ENCODE results near the gene BRIP1. TPM values are rescaled to one million over a fixed set of nuclear protein-coding genes. Genes with fewer than 3 reads are reported as not detected.
"Not testable (repeated sequence)": the region's sequence is repeated elsewhere in the genome, so short reads cannot be mapped to it uniquely, and the experiment has no call there.

BRIP1 gene
- 13.7 and 14.6 TPM in 2 replicates for total RNA-seq (2014; rRNA removed; shearing (Covaris generic))
- polyA plus RNA-seq (2015; cell fraction: cytosol; rRNA removed) = 6.1 and 6.2 TPM in 2 replicates
- 18.4 and 24.0 TPM in 2 replicates for polyA plus RNA-seq (2015; cell fraction: nucleus; rRNA removed)

- in situ Hi-C loops (cut with HindIII; ENCODE audit: low pct_unique_long_range_greater_than_20kb, low sequenced_read_pairs) = no loop called here
These were observed at the start of gene BRIP1 for GRCh38 chr17:61862975-61863800. Gene BRIP1 (minus strand): TSS chr17:61863528. CDS start chr17:61861539, 1,989 bp downstream.

GRCh38 chr17:61908292-61909037, 45.1 kb upstream of the BRIP1 start:
- no peak for DNase-seq (ENCODE audit: low read depth, low spot score)
- in situ Hi-C loops (cut with HindIII; ENCODE audit: low pct_unique_long_range_greater_than_20kb, low sequenced_read_pairs) = no loop called here

More at GRCh38 chr17:61862975-61863800, at the start of gene BRIP1:
- DNase-seq (ENCODE audit: low read depth, low spot score) = peak; percentile 99

DNA sequence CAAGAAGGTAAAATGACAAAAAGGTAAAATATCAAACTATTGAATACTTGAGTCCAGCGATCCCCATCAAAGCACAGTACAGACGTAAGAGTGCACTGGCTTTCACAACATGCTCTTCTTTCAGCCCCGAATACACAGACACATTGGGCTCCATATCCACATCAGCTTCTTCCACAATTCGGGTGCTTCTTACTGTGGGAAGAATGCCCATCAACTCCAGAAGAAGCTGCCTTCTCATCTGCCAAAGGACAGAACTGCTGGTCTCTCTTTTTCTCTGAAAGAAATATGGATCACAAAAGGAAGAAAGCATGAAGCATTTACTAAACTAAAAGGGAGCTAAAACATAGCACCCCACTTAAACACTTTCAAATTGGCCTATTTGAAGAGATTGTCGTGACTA, 44.0 kb upstream of the BRIP1 start:
- no peak for DNase-seq (ENCODE audit: low read depth, low spot score)
- in situ Hi-C loops (cut with HindIII; ENCODE audit: low pct_unique_long_range_greater_than_20kb, low sequenced_read_pairs) = no loop called here

- in situ Hi-C loops (cut with HindIII; ENCODE audit: low pct_unique_long_range_greater_than_20kb, low sequenced_read_pairs) = no loop called here
- DNase-seq (ENCODE audit: low read depth, low spot score) = no peak
These were observed 40.9 kb upstream of the BRIP1 start for GRCh38 chr17:61904094-61904710.

GRCh38 chr17:61903251-61903650, 39.9 kb upstream of the BRIP1 start:
- in situ Hi-C loops (cut with HindIII; ENCODE audit: low pct_unique_long_range_greater_than_20kb, low sequenced_read_pairs) = no loop called here
- DNase-seq (ENCODE audit: low read depth, low spot score) = no peak

GRCh38 chr17:61897548-61898180, 34.3 kb upstream of the BRIP1 start:
- DNase-seq (ENCODE audit: low read depth, low spot score) = no peak
- in situ Hi-C loops (cut with HindIII; ENCODE audit: low pct_unique_long_range_greater_than_20kb, low sequenced_read_pairs) = no loop called here

- in situ Hi-C loops (cut with HindIII; ENCODE audit: low pct_unique_long_range_greater_than_20kb, low sequenced_read_pairs) = no loop called here
- no peak for DNase-seq (ENCODE audit: low read depth, low spot score)
These were observed 32.1 kb upstream of the BRIP1 start for GRCh38 chr17:61895391-61895790.

DNA sequence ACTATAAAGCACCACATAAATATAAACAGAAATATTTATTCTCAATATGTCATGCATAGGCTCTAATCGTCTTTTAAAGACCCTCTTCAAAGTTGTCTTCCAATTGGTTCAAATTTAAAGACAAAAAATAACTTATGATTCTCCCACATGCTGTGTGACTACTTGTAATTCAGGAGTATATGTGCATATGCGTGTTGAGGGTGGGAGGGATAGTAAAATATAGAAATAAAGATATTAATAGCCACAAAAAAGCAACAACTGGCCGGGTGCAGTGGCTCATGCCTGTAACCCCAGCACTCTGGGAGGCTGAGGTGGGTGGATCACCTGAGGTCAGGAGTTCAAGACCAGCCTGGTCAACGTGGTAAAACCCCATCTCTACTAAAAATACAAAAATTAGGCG, 31.0 kb upstream of the BRIP1 start:
- DNase-seq (ENCODE audit: low read depth, low spot score); in situ Hi-C loops (cut with HindIII; ENCODE audit: low pct_unique_long_range_greater_than_20kb, low sequenced_read_pairs): not testable (repeated sequence)

DNA sequence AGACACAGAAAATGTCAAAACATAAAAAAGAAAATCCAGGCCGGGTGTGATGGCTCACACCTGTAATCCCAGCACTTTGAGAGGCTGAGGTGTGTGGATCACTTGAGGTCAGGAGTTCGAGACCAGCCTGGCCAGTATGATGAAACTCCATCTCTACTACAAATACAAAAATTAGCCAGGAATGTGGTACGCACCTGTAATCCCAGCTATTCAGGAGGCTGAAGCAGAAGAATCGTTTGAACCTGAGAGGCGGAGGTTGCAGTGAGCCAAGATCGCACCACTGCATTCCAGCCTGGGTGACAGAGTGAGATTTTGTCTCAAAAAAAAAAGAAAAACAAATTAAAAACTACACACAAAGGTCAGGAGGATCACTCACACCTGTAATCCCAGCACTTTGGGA, 24.4 kb upstream of the BRIP1 start:
- in situ Hi-C loops (cut with HindIII; ENCODE audit: low pct_unique_long_range_greater_than_20kb, low sequenced_read_pairs); DNase-seq (ENCODE audit: low read depth, low spot score): not testable (repeated sequence)

DNA sequence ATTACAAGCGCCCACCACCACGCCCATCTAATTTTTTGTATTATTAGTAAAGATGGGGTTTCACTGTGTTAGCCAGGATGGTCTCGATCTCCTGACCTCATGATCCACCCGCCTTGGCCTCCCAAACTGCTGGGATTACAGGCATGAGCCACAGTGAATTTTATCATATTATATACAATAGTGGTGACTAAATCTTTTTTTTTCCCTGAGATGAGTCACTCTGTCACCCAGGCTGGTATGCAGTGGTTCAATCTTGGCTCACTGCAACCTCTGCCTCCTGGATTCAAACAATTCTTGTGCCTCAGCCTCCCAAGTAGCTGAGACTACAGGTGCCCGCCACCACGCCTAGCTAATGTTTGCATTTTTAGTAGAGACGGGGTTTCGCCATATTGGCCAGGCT, 22.5 kb upstream of the BRIP1 start:
- in situ Hi-C loops (cut with HindIII; ENCODE audit: low pct_unique_long_range_greater_than_20kb, low sequenced_read_pairs); DNase-seq (ENCODE audit: low read depth, low spot score): not testable (repeated sequence)

DNA sequence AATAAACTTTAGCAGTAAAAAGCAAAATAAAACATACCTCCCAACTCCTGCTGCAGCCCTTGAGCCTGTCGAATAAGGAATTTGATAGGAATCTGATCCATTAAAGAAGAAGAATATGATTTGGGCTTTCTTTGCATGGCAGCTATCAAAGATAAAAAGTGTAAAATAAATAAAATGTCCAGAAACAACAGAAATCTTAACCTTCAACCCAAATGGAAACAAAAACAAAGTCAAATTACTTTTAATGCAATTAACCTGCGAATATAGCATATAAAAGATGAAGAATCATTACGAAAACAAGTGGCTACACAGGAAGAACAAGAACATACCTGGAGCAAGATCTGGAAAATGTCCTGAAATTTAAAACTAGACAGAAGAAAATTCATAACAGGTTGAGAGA, 21.5 kb upstream of the BRIP1 start:
- in situ Hi-C loops (cut with HindIII; ENCODE audit: low pct_unique_long_range_greater_than_20kb, low sequenced_read_pairs) = no loop called here
- no peak for DNase-seq (ENCODE audit: low read depth, low spot score)

GRCh38 chr17:61880589-61881102, 17.3 kb upstream of the BRIP1 start:
- in situ Hi-C loops (cut with HindIII; ENCODE audit: low pct_unique_long_range_greater_than_20kb, low sequenced_read_pairs) = no loop called here
- DNase-seq (ENCODE audit: low read depth, low spot score) = no peak

DNA sequence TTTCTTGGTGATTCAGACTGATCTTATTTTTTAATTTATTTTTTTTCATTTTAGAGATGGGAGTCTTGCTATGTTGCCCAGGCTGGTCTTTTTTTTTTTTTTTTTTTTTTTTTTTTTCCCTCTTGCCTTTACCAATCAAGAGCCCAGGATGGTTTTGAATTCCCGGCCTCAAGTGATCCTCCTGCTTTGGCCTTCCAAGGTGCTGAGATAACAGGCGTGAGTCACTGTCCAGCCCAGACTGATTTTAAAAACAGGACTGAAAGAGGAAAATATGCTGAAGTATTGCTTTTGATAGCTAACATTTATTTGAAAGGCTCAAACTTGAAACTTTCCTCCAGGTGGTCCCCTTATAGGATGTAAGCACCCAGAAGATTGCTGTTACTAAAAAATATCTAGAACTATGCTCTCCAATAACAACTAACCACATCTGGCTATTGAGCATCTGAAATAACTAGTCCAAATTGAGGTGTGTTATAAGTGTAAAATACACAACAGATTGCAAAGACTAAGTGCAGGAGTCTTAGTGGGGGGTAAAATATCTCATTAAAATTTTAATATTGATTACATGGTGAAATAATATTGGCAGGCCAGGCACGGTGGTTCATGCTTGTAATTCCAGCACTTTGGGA, 15.8 kb upstream of the BRIP1 start:
- in situ Hi-C loops (cut with HindIII; ENCODE audit: low pct_unique_long_range_greater_than_20kb, low sequenced_read_pairs) = no loop called here

GRCh38 chr17:61878520-61878919, 15.2 kb upstream of the BRIP1 start:
- in situ Hi-C loops (cut with HindIII; ENCODE audit: low pct_unique_long_range_greater_than_20kb, low sequenced_read_pairs) = no loop called here
- DNase-seq (ENCODE audit: low read depth, low spot score) = no peak

More for the DNA sequence above, 15.8 kb upstream of the BRIP1 start:
- DNase-seq (ENCODE audit: low read depth, low spot score) = no peak

DNA sequence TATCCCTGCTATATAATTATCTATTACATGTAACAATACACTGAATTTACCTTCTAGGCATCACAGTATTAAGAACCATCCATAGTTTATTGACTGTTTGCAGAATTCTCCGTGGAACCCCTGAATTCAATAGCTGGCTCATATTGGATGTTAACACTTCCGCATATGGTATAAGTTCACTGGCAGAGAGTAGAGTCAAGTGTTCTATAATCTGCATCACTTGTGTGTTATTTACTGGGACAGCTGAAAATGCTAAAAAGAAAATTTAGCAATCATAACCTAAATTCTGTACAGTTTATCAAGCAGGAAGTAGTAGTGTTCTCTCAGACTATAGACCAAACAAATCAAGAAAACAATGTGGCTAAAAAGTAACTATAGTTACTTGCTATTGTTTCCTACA, 14.5 kb upstream of the BRIP1 start:
- DNase-seq (ENCODE audit: low read depth, low spot score) = no peak
- in situ Hi-C loops (cut with HindIII; ENCODE audit: low pct_unique_long_range_greater_than_20kb, low sequenced_read_pairs) = no loop called here

GRCh38 chr17:61875804-61876203, 12.5 kb upstream of the BRIP1 start:
- in situ Hi-C loops (cut with HindIII; ENCODE audit: low pct_unique_long_range_greater_than_20kb, low sequenced_read_pairs) = no loop called here
- no peak for DNase-seq (ENCODE audit: low read depth, low spot score)

GRCh38 chr17:61875285-61875684, 12.0 kb upstream of the BRIP1 start:
- DNase-seq (ENCODE audit: low read depth, low spot score) = no peak
- in situ Hi-C loops (cut with HindIII; ENCODE audit: low pct_unique_long_range_greater_than_20kb, low sequenced_read_pairs) = no loop called here

All from SK-MEL-5 (cell line).